GM12872 (cell line): ENCODE results near the gene CBLB.

Experiments used
- TF ChIP-seq, protein P1 (sequence below): IDR thresholded peaks from 3 replicates; pipeline ENCODE4 v1.5.1; 2011; ENCODE audit warnings: low read depth, mild to moderate bottlenecking, low read length, moderate library complexity; ENCODE audit not compliant: insufficient read depth

The CBLB gene

DNA sequence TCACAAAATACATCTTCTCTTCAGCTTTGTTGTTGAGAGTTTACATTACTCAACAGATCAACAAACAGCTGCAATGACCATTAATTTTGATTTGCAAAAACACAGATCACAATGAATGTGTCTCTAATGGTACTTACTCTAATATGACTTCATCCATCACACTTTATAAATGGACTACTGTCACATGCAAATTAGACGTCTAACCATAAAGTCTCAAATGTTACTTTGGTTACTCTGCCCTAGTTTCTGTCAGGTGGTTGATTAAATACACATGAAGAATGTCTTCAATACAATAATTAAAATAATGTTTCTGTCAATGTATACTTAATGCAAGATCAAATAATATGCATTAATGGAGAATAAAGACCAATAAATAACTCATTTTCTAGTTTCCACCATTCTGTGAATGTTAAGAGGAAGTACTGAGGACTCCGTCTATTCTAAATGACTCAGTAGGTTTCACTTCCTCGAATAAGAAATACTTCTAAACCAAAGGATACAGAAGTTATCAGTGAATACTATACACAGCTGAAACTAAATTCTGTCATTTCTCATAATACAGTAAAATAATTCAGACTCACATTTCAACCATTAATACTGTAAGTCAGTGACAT lies 145.8 kb downstream of the CBLB start:
- TF ChIP-seq, protein P1, sequence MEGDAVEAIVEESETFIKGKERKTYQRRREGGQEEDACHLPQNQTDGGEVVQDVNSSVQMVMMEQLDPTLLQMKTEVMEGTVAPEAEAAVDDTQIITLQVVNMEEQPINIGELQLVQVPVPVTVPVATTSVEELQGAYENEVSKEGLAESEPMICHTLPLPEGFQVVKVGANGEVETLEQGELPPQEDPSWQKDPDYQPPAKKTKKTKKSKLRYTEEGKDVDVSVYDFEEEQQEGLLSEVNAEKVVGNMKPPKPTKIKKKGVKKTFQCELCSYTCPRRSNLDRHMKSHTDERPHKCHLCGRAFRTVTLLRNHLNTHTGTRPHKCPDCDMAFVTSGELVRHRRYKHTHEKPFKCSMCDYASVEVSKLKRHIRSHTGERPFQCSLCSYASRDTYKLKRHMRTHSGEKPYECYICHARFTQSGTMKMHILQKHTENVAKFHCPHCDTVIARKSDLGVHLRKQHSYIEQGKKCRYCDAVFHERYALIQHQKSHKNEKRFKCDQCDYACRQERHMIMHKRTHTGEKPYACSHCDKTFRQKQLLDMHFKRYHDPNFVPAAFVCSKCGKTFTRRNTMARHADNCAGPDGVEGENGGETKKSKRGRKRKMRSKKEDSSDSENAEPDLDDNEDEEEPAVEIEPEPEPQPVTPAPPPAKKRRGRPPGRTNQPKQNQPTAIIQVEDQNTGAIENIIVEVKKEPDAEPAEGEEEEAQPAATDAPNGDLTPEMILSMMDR = no peak

GRCh38 chr3:105719791-105720190 lies 149.0 kb downstream of the CBLB start:
- TF ChIP-seq, protein P1 = no peak

- TF ChIP-seq, protein P1 = no peak
These were observed 153.4 kb downstream of the CBLB start for GRCh38 chr3:105715372-105715771.

DNA sequence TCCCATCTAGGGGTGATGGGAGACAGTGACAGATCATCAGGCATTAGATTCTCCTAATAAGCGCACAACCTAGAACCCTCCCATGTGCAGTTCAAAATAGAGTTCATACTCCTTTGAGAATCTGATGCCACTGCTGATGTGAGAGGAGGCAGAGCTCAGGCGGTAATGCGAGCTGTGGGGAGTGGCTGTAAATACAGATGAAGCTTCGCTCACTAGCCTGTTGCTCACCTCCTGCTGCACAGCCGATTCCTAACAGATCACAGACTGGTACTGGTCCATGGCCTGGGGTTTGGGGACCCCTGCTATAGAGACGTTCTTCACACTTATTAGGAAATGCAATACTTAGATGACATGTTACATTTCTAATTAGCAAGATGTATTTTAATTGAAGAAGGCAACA lies 154.4 kb downstream of the CBLB start:
- TF ChIP-seq, protein P1 = no peak

- TF ChIP-seq, protein P1 = no peak
These were observed 159.8 kb downstream of the CBLB start for GRCh38 chr3:105708980-105709379.

GRCh38 chr3:105707009-105707408 lies 161.8 kb downstream of the CBLB start:
- TF ChIP-seq, protein P1 = no peak

DNA sequence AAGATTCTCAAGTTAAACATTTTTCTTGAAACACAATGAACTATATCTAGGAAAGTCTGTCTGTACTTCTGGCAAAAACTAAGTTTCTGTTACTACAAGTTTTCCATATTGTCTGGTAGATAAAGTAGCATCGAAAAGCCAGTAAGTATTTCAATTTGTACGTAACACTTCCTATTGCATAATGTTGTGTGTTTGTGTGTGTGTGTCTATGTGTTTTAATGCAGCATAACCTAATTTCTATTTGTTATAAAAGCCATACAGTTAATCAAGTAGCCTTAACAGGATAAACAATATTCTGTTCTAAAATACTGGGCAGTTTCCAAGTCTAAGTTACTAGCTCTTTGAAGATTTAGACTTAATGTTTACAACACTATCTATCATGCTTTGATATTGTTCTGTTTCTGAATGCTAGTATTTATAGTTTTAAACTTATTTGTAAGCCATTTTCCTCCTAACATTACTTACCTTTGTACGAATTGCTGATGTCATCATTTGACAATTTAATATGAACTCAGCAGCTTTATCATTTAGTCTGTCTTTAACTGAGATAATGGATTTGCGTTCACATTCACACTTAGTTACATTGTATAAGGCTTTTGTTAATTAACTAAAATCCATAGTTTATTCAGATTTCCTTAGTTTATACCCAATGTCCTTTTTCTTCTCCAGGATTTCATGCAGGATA lies 163.9 kb downstream of the CBLB start:
- TF ChIP-seq, protein P1 = no peak
